Measurements from ENCODE around the gene CPSF2.

The CPSF2 gene

GRCh38 chr14:92153581-92153980 is 31.8 kb downstream of the CPSF2 start:
- Histone ChIP-seq H3K9ac (ENCODE audit: low read length) (no peak overlapping the region), H3K79me1 (replicated peaks; ENCODE audit: low read length, poor library complexity, severe bottlenecking) (peaks cover 19% of the 10 kb centered on the region), H2AFZ (ENCODE audit: low read depth, low read length) (no peak overlapping the region), H2BK12ac (ENCODE audit: low read length in 2 of 2) (no peak overlapping the region), H2AK5ac (ENCODE audit: low read length, severe bottlenecking) (no peak overlapping the region), H3K36me3 (ENCODE audit: control insufficient read depth in 1 of 2, insufficient read depth in 2 of 2, low read depth in 1 of 2, low read length in 2 of 2) (peaks cover 16 to 70% of the 10 kb centered on the region in 2 experiments), H3K27me3 (ENCODE audit: control insufficient read depth in 1 of 2, insufficient read depth in 1 of 2, low read length in 2 of 2) (no peaks in the 10 kb centered on the region), H2BK120ac (ENCODE audit: low read depth, low read length) (no peak overlapping the region), H3K4me3 (ENCODE audit: insufficient read depth in 1 of 2, low read depth in 1 of 2, low read length in 2 of 2) (no peak overlapping the region), H3K14ac (ENCODE audit: low read length in 2 of 2) (no peak overlapping the region), H3K4me2 (ENCODE audit: low read length, poor library complexity, severe bottlenecking) (no peak overlapping the region), H3K9me3 (ENCODE audit: control insufficient read depth, low read length) (no peaks in the 10 kb centered on the region), H3K4ac (ENCODE audit: low read depth in 1 of 2, low read length in 2 of 2) (no peak overlapping the region), H3K4me1 (ENCODE audit: control insufficient read depth, insufficient read depth, low read depth, low read length) (no peaks in the 10 kb centered on the region), H2BK5ac (ENCODE audit: low read depth, low read length, poor library complexity, severe bottlenecking) (no peak overlapping the region), H2BK15ac (ENCODE audit: low read depth, poor library complexity, severe bottlenecking) (no peak overlapping the region), H3K23ac (ENCODE audit: low read length in 2 of 2) (no peak overlapping the region), H4K91ac (ENCODE audit: low read length) (no peak overlapping the region), H3K18ac (ENCODE audit: low read depth in 1 of 2, low read length in 2 of 2) (no peak overlapping the region), H3K27ac (ENCODE audit: low read length, poor library complexity, severe bottlenecking) (no peak overlapping the region), H4K8ac (ENCODE audit: low read length) (no peak overlapping the region)
- DNase-seq: no peak
- WGBS: no CpG with 5 or more reads among the region's 1 CpG

- Histone ChIP-seq H3K18ac (ENCODE audit: low read depth in 1 of 2, low read length in 2 of 2) (no peak overlapping the region), H3K36me3 (ENCODE audit: control insufficient read depth in 1 of 2, insufficient read depth in 2 of 2, low read depth in 1 of 2, low read length in 2 of 2) (peaks cover 15 to 70% of the 10 kb centered on the region in 2 experiments), H2BK12ac (ENCODE audit: low read length in 2 of 2) (no peak overlapping the region), H3K14ac (ENCODE audit: low read length in 2 of 2) (no peak overlapping the region), H2BK120ac (ENCODE audit: low read depth, low read length) (no peak overlapping the region), H3K4me1 (ENCODE audit: control insufficient read depth, insufficient read depth, low read depth, low read length) (no peaks in the 10 kb centered on the region), H3K4me3 (ENCODE audit: insufficient read depth in 1 of 2, low read depth in 1 of 2, low read length in 2 of 2) (no peak overlapping the region), H3K9ac (ENCODE audit: low read length) (peak overlapping the region; percentile 17), H3K4me2 (ENCODE audit: low read length, poor library complexity, severe bottlenecking) (no peak overlapping the region), H3K27me3 (ENCODE audit: control insufficient read depth in 1 of 2, insufficient read depth in 1 of 2, low read length in 2 of 2) (no peaks in the 10 kb centered on the region), H3K9me3 (ENCODE audit: control insufficient read depth, low read length) (no peaks in the 10 kb centered on the region), H3K23ac (ENCODE audit: low read length in 2 of 2) (no peak overlapping the region), H2BK5ac (ENCODE audit: low read depth, low read length, poor library complexity, severe bottlenecking) (no peak overlapping the region), H4K8ac (ENCODE audit: low read length) (no peak overlapping the region), H2AFZ (ENCODE audit: low read depth, low read length) (no peak overlapping the region), H2BK15ac (ENCODE audit: low read depth, poor library complexity, severe bottlenecking) (no peak overlapping the region), H4K91ac (ENCODE audit: low read length) (no peak overlapping the region), H2AK5ac (ENCODE audit: low read length, severe bottlenecking) (no peak overlapping the region), H3K79me1 (replicated peaks; ENCODE audit: low read length, poor library complexity, severe bottlenecking) (peaks cover 16% of the 10 kb centered on the region), H3K4ac (ENCODE audit: low read depth in 1 of 2, low read length in 2 of 2) (no peak overlapping the region), H3K27ac (ENCODE audit: low read length, poor library complexity, severe bottlenecking) (no peak overlapping the region)
- WGBS: 82% methylated on average over 2 of the region's 3 CpGs
- no peak for DNase-seq
Observed at GRCh38 chr14:92154283-92154942, 32.6 kb downstream of the CPSF2 start.

GRCh38 chr14:92160619-92161018 is 38.9 kb downstream of the CPSF2 start:
- Histone ChIP-seq H3K14ac (ENCODE audit: low read length in 2 of 2) (no peak overlapping the region), H3K27ac (ENCODE audit: low read length, poor library complexity, severe bottlenecking) (no peak overlapping the region), H3K4me3 (ENCODE audit: insufficient read depth in 1 of 2, low read depth in 1 of 2, low read length in 2 of 2) (peak overlapping the region in 1 of 2 experiments; percentile 25), H2BK15ac (ENCODE audit: low read depth, poor library complexity, severe bottlenecking) (no peak overlapping the region), H3K4ac (ENCODE audit: low read depth in 1 of 2, low read length in 2 of 2) (no peak overlapping the region), H2AFZ (ENCODE audit: low read depth, low read length) (no peak overlapping the region), H3K4me1 (ENCODE audit: control insufficient read depth, insufficient read depth, low read depth, low read length) (no peaks in the 10 kb centered on the region), H3K18ac (ENCODE audit: low read depth in 1 of 2, low read length in 2 of 2) (no peak overlapping the region), H3K23ac (ENCODE audit: low read length in 2 of 2) (no peak overlapping the region), H3K4me2 (ENCODE audit: low read length, poor library complexity, severe bottlenecking) (no peak overlapping the region), H3K9me3 (ENCODE audit: control insufficient read depth, low read length) (peaks cover 11% of the 10 kb centered on the region), H2BK120ac (ENCODE audit: low read depth, low read length) (no peak overlapping the region), H3K36me3 (ENCODE audit: control insufficient read depth in 1 of 2, insufficient read depth in 2 of 2, low read depth in 1 of 2, low read length in 2 of 2) (peaks cover 14 to 87% of the 10 kb centered on the region in 2 experiments), H4K91ac (ENCODE audit: low read length) (no peak overlapping the region), H4K8ac (ENCODE audit: low read length) (no peak overlapping the region), H2AK5ac (ENCODE audit: low read length, severe bottlenecking) (no peak overlapping the region), H2BK5ac (ENCODE audit: low read depth, low read length, poor library complexity, severe bottlenecking) (no peak overlapping the region), H3K27me3 (ENCODE audit: control insufficient read depth in 1 of 2, insufficient read depth in 1 of 2, low read length in 2 of 2) (no peaks in the 10 kb centered on the region), H3K9ac (ENCODE audit: low read length) (peak overlapping the region; percentile 26), H2BK12ac (ENCODE audit: low read length in 2 of 2) (no peak overlapping the region), H3K79me1 (replicated peaks; ENCODE audit: low read length, poor library complexity, severe bottlenecking) (peaks cover 8% of the 10 kb centered on the region)
- DNase-seq: peak; percentile 58
- 81% methylated on average over 4 of the region's 4 CpGs for WGBS

GRCh38 chr14:92161521-92161920 is 39.8 kb downstream of the CPSF2 start:
- Histone ChIP-seq H3K36me3 (ENCODE audit: control insufficient read depth in 1 of 2, insufficient read depth in 2 of 2, low read depth in 1 of 2, low read length in 2 of 2) (peaks cover 14 to 82% of the 10 kb centered on the region in 2 experiments), H3K9ac (ENCODE audit: low read length) (no peak overlapping the region), H3K14ac (ENCODE audit: low read length in 2 of 2) (no peak overlapping the region), H2BK5ac (ENCODE audit: low read depth, low read length, poor library complexity, severe bottlenecking) (no peak overlapping the region), H3K27me3 (ENCODE audit: control insufficient read depth in 1 of 2, insufficient read depth in 1 of 2, low read length in 2 of 2) (no peaks in the 10 kb centered on the region), H3K4me3 (ENCODE audit: insufficient read depth in 1 of 2, low read depth in 1 of 2, low read length in 2 of 2) (no peak overlapping the region), H3K4ac (ENCODE audit: low read depth in 1 of 2, low read length in 2 of 2) (no peak overlapping the region), H2BK120ac (ENCODE audit: low read depth, low read length) (no peak overlapping the region), H4K91ac (ENCODE audit: low read length) (no peak overlapping the region), H2AFZ (ENCODE audit: low read depth, low read length) (no peak overlapping the region), H2AK5ac (ENCODE audit: low read length, severe bottlenecking) (no peak overlapping the region), H2BK15ac (ENCODE audit: low read depth, poor library complexity, severe bottlenecking) (no peak overlapping the region), H3K27ac (ENCODE audit: low read length, poor library complexity, severe bottlenecking) (no peak overlapping the region), H3K18ac (ENCODE audit: low read depth in 1 of 2, low read length in 2 of 2) (no peak overlapping the region), H4K8ac (ENCODE audit: low read length) (no peak overlapping the region), H3K23ac (ENCODE audit: low read length in 2 of 2) (no peak overlapping the region), H3K4me1 (ENCODE audit: control insufficient read depth, insufficient read depth, low read depth, low read length) (no peaks in the 10 kb centered on the region), H3K9me3 (ENCODE audit: control insufficient read depth, low read length) (peaks cover 15% of the 10 kb centered on the region), H3K79me1 (replicated peaks; ENCODE audit: low read length, poor library complexity, severe bottlenecking) (peaks cover 8% of the 10 kb centered on the region), H3K4me2 (ENCODE audit: low read length, poor library complexity, severe bottlenecking) (no peak overlapping the region), H2BK12ac (ENCODE audit: low read length in 2 of 2) (no peak overlapping the region)
- no peak for DNase-seq
- WGBS: no CpG with 5 or more reads among the region's 3 CpGs
